IPS DF 19.7 (cell line): ENCODE measurements around the gene INO80.
A peak's percentile ranks its signal among the peaks of the same experiment; 100 is the strongest.
"Not testable (repeated sequence)": the region's sequence is repeated elsewhere in the genome, so short reads cannot be mapped to it uniquely, and the experiment has no call there.

Experiments
- DNase-seq: peaks from one replicate; pipeline ENCODE4 v3.0.0-alpha.2; 2013; ENCODE audit warnings: low read depth, low spot score

The INO80 gene

GRCh38 chr15:40964634-40965033, 151.4 kb downstream of the INO80 start:
- DNase-seq, result no peak

- no peak for DNase-seq
Observed at GRCh38 chr15:40964006-40964405, 152.1 kb downstream of the INO80 start.

- no peak for DNase-seq
Observed at GRCh38 chr15:40963201-40963600, 152.9 kb downstream of the INO80 start.

GRCh38 chr15:40962317-40962716, 153.8 kb downstream of the INO80 start:
- DNase-seq, result not testable (repeated sequence)

GRCh38 chr15:40961740-40962139, 154.3 kb downstream of the INO80 start:
- DNase-seq, result not testable (repeated sequence)

- no peak for DNase-seq
Observed at GRCh38 chr15:40960925-40961324, 155.2 kb downstream of the INO80 start.

- no peak for DNase-seq
Observed at GRCh38 chr15:40960151-40960885, 155.8 kb downstream of the INO80 start.

GRCh38 chr15:40959331-40960141, 156.5 kb downstream of the INO80 start:
- no peak for DNase-seq

- no peak for DNase-seq
Observed at GRCh38 chr15:40958723-40959122, 157.4 kb downstream of the INO80 start.

- DNase-seq, result no peak
Observed at GRCh38 chr15:40958146-40958545, 157.9 kb downstream of the INO80 start.

GRCh38 chr15:40957581-40958051, 158.5 kb downstream of the INO80 start:
- no peak for DNase-seq

GRCh38 chr15:40957041-40957555, 159.0 kb downstream of the INO80 start:
- DNase-seq, result no peak

- no peak for DNase-seq
Observed at GRCh38 chr15:40956541-40956982, 159.5 kb downstream of the INO80 start.

GRCh38 chr15:40955930-40956540, 160.0 kb downstream of the INO80 start:
- DNase-seq, result no peak

- no peak for DNase-seq
Observed at GRCh38 chr15:40955141-40955903, 160.8 kb downstream of the INO80 start.

GRCh38 chr15:40954158-40954848, 161.8 kb downstream of the INO80 start:
- DNase-seq, result not testable (repeated sequence)

GRCh38 chr15:40953713-40954074, 162.4 kb downstream of the INO80 start:
- no peak for DNase-seq

GRCh38 chr15:40952901-40953712, 163.0 kb downstream of the INO80 start, which contains the start of gene CHAC1:
Gene CHAC1 (plus strand): TSS chr15:40953471. CDS start chr15:40953584, 113 bp downstream.
- peak; percentile 95 for DNase-seq

GRCh38 chr15:40952301-40952900, 163.7 kb downstream of the INO80 start:
- DNase-seq, result no peak
